Gastrocnemius medialis (tissue), 4 donors: ENCODE data around the gene RAB10. TPM values are rescaled to one million over a fixed set of nuclear protein-coding genes. Genes with fewer than 3 reads are reported as not detected.

ENCODE experiments used
- ATAC-seq, 2 donors: fragments of 150-250 bp; one replicate each; pipeline ENCODE4 v1.9.1; 2016
- DNase-seq, 2 donors: peaks; one replicate each; pipeline ENCODE4 v3.0.0-alpha.2; 2019
- H3K27ac ChIP-seq, 4 donors: fragments of 200-600 bp; sonication (generic); 1 replicate in 1 of 4; 2 replicates in 3 of 4; pipeline ENCODE4 v1.5.1; 2016 to 2018; ENCODE audit warnings: mild to moderate bottlenecking in 2 of 4, moderate library complexity in 1 of 4
- H3K27me3 ChIP-seq, 3 donors: fragments of 200-600 bp; sonication (generic) in 2 of 3; 1 replicate in 1 of 3; 2 replicates in 2 of 3; pipeline versions ENCODE4 v1.5.1 to v1.6.0; 2016 to 2019; ENCODE audit warnings: mild to moderate bottlenecking in 1 of 3, moderate library complexity in 1 of 3
- H3K36me3 ChIP-seq, 2 donors: fragments of 200-600 bp; sonication (generic) in 1 of 2; one replicate each; pipeline ENCODE4 v1.5.1; 2017 to 2018
- H3K4me1 ChIP-seq, 2 donors: fragments of 200-600 bp; sonication (generic) in 1 of 2; one replicate each; pipeline ENCODE4 v1.5.1; 2016 to 2017; ENCODE audit warnings: mild to moderate bottlenecking in 2 of 2
- H3K4me3 ChIP-seq, 4 donors: fragments of 200-600 bp; sonication (generic) in 3 of 4; 1 replicate in 1 of 4; 2 replicates in 3 of 4; pipeline ENCODE4 v1.5.1; 2016 to 2019; ENCODE audit warnings: mild to moderate bottlenecking in 2 of 4
- H3K9me3 ChIP-seq, 3 donors: fragments of 200-600 bp; sonication (generic) in 2 of 3; 1 replicate in 1 of 3; 2 replicates in 2 of 3; pipeline ENCODE4 v1.5.1; 2016 to 2019
- CTCF ChIP-seq, 5 experiments: fragments of 450-650 bp in 3 of 5; fragments of 200-600 bp in 2 of 5; sonication (generic) in 2 of 5; IDR thresholded peaks in 4 of 5; conservative IDR thresholded peaks in 1 of 5; 1 replicate in 4 of 5; 2 replicates in 1 of 5; pipeline ENCODE4 v1.5.1; 2016 to 2019; ENCODE audit warnings: antibody characterized with exemption in 5 of 5, mild to moderate bottlenecking in 3 of 5, moderate library complexity in 3 of 5
- POLR2A ChIP-seq, 2 donors: fragments of 450-650 bp; IDR thresholded peaks; one replicate each; pipeline ENCODE4 v1.6.1; 2017; ENCODE audit warnings: antibody characterized with exemption in 2 of 2, mild to moderate bottlenecking in 2 of 2, moderate library complexity in 2 of 2
- in situ Hi-C, 4 donors: fragments of 200-750 bp; cut with MboI; loops; one replicate each; pipeline versions ENCODE4 v1.15.0 to v1.8.0; 2017; ENCODE audit warnings: low sequenced_read_pairs in 4 of 4
- intact Hi-C: fragments of 100-400 bp; cut with DNase I; formaldehyde crosslinking; loops from one replicate; pipeline ENCODE4 v1.15.1; 2023; ENCODE audit warnings: low total_unique reads
- total RNA-seq, 4 donors: library from RNA; depleted of rRNA; stranded (reverse); fragments of >200 nt; gene quantifications; one replicate each; pipeline versions ENCODE4 v1.1.0 to v1.2.3, GENCODE V29; 2016

Gene RAB10
- total RNA-seq, 4 donors from 2014 or later: 138 to 234 (median 168) TPM

- Histone ChIP-seq H3K27ac (no peak overlapping the region), H3K4me3 (no peak overlapping the region), H3K9me3 (no peaks in the 10 kb centered on the region), H3K27me3 (no peaks in the 10 kb centered on the region), H3K4me1 (peaks cover 3 to 10% of the 10 kb centered on the region in 2 donors), H3K36me3 (no peaks in the 10 kb centered on the region)
- in situ Hi-C loops: loop anchor here (5.0 to 10.0 kb wide), 5 partner anchors 61 to 194 kb away; no protein-coding TSS in a partner anchor
- no peak for TF ChIP-seq CTCF (IDR thresholded peaks at IDR 0.05 in 4 of 5, conservative IDR thresholded peaks at IDR 0.05 in 1 of 5)
- no peak for TF ChIP-seq POLR2A (IDR thresholded peaks at IDR 0.05)
- ATAC-seq (no peak), DNase-seq (no peak)
- intact Hi-C loops: no loop called here
These were observed 114.6 kb downstream of the RAB10 start for GRCh38 chr2:26148501-26148900.

GRCh38 chr2:26150243-26150642 lies 116.4 kb downstream of the RAB10 start:
- intact Hi-C loops (no loop called here), in situ Hi-C loops (no loop called here)
- H3K4me3 ChIP-seq: no peak overlapping the region
- no peak for TF ChIP-seq POLR2A (IDR thresholded peaks at IDR 0.05)
- TF ChIP-seq CTCF (IDR thresholded peaks at IDR 0.05 in 4 of 5, conservative IDR thresholded peaks at IDR 0.05 in 1 of 5): no peak
- no peak overlapping the region for H3K27ac ChIP-seq
- DNase-seq: no peak
- H3K36me3 ChIP-seq: no peaks in the 10 kb centered on the region
- H3K9me3 ChIP-seq: no peaks in the 10 kb centered on the region
- ATAC-seq: no peak
- peaks cover 0 to under 1% of the 10 kb centered on the region in 2 donors for H3K4me1 ChIP-seq
- no peaks in the 10 kb centered on the region for H3K27me3 ChIP-seq

GRCh38 chr2:26157580-26157979 lies 123.7 kb downstream of the RAB10 start:
- in situ Hi-C loops: no loop called here
- intact Hi-C loops: no loop called here
- H3K4me1 ChIP-seq: no peaks in the 10 kb centered on the region

GRCh38 chr2:26161926-26162325 lies 128.0 kb downstream of the RAB10 start:
- DNase-seq (no peak), ATAC-seq (no peak)
- Histone ChIP-seq H3K4me1 (peaks cover 3 to 12% of the 10 kb centered on the region in 2 donors), H3K27ac (no peak overlapping the region), H3K36me3 (no peaks in the 10 kb centered on the region), H3K4me3 (no peak overlapping the region), H3K27me3 (no peaks in the 10 kb centered on the region), H3K9me3 (no peaks in the 10 kb centered on the region)
- intact Hi-C loops (no loop called here), in situ Hi-C loops (no loop called here)
- TF ChIP-seq POLR2A (IDR thresholded peaks at IDR 0.05) (no peak), CTCF (IDR thresholded peaks at IDR 0.05 in 4 of 5, conservative IDR thresholded peaks at IDR 0.05 in 1 of 5) (no peak)

More at GRCh38 chr2:26157580-26157979, 123.7 kb downstream of the RAB10 start:
- Histone ChIP-seq H3K27ac (no peak overlapping the region), H3K4me3 (no peak overlapping the region), H3K9me3 (no peaks in the 10 kb centered on the region), H3K36me3 (no peaks in the 10 kb centered on the region), H3K27me3 (no peaks in the 10 kb centered on the region)
- ATAC-seq (no peak), DNase-seq (no peak)
- TF ChIP-seq POLR2A (IDR thresholded peaks at IDR 0.05) (no peak), CTCF (IDR thresholded peaks at IDR 0.05 in 4 of 5, conservative IDR thresholded peaks at IDR 0.05 in 1 of 5) (no peak)

- Histone ChIP-seq H3K4me3 (no peak overlapping the region), H3K36me3 (no peaks in the 10 kb centered on the region), H3K4me1 (peaks cover 3 to 12% of the 10 kb centered on the region in 2 donors), H3K9me3 (no peaks in the 10 kb centered on the region), H3K27ac (no peak overlapping the region), H3K27me3 (no peaks in the 10 kb centered on the region)
- intact Hi-C loops: no loop called here
- TF ChIP-seq CTCF (IDR thresholded peaks at IDR 0.05 in 4 of 5, conservative IDR thresholded peaks at IDR 0.05 in 1 of 5) (no peak), POLR2A (IDR thresholded peaks at IDR 0.05) (no peak)
- in situ Hi-C loops: no loop called here
- ATAC-seq (no peak), DNase-seq (no peak)
These were observed 129.1 kb downstream of the RAB10 start for GRCh38 chr2:26162963-26163362.
